Psoas muscle (tissue), 8 donors: ENCODE data around the gene COL23A1. TPM values are rescaled to one million over a fixed set of nuclear protein-coding genes. Genes with fewer than 3 reads are reported as not detected.

Experiments used
- ATAC-seq, 4 donors: fragments of 200-7000 bp; cut with Tn5 transposase; one replicate each; pipeline ENCODE4 v1.9.1; 2020; ENCODE audit warnings: moderate library complexity in 3 of 4, mild to moderate bottlenecking in 2 of 4
- DNase-seq, 2 donors: peaks; one replicate each; pipeline ENCODE4 v3.0.0-alpha.2; 2020
- H3K27ac ChIP-seq: fragments of 200-600 bp; one replicate; pipeline ENCODE4 v1.8.0; 2022
- H3K27me3 ChIP-seq, 3 donors: fragments of 200-600 bp in 1 of 3; one replicate each; pipeline versions ENCODE4 v1.6.1 to v1.8.0; 2013 to 2022; ENCODE audit warnings: low read length in 2 of 3, mild to moderate bottlenecking in 2 of 3, moderate library complexity in 1 of 3; ENCODE audit not compliant: insufficient read depth in 3 of 3
- H3K36me3 ChIP-seq, 2 donors: fragments of 200-600 bp in 1 of 2; one replicate each; pipeline versions ENCODE4 v1.6.1 to v1.8.0; 2013 to 2022; ENCODE audit warnings: low read depth in 1 of 2, mild to moderate bottlenecking in 1 of 2, moderate library complexity in 1 of 2; ENCODE audit not compliant: insufficient read depth in 1 of 2
- H3K4me1 ChIP-seq: fragments of 200-600 bp; one replicate; pipeline ENCODE4 v1.8.0; 2022
- H3K4me3 ChIP-seq: fragments of 200-600 bp; one replicate; pipeline ENCODE4 v1.8.0; 2022; ENCODE audit warnings: mild to moderate bottlenecking
- H3K9me3 ChIP-seq: fragments of 200-600 bp; one replicate; pipeline ENCODE4 v1.8.0; 2022
- CTCF ChIP-seq: fragments of 200-600 bp; IDR thresholded peaks from one replicate; pipeline ENCODE4 v1.8.0; 2022; ENCODE audit warnings: antibody characterized with exemption
- WGBS, 3 donors: extraction: QIAGEN DNeasy Blood & Tissue Kit; methylation state at CpG; one replicate each; pipeline versions ENCODE4 v1.1.6 to v1.1.7; 2013; 5-methylcytosine and 5-hydroxymethylcytosine counted together
- intact Hi-C, 2 donors: fragments of 100-400 bp; cut with DNase I; formaldehyde crosslinking; loops; one replicate each; pipeline versions ENCODE4 v1.11.0 to v1.14.2; 2022
- polyA plus RNA-seq, 3 donors: library from polyadenylated mRNA; stranded (reverse); fragments of 200-250 nt; gene quantifications; one replicate each; pipeline ENCODE4 v1.2.3, GENCODE V29; 2013
- total RNA-seq, 4 donors: library from RNA; stranded (reverse); fragmentation: NEBNext Ultra II Directional in 2 of 4; extraction: Animal tissue kit (Norgen Biotek cat#: 25700) in 2 of 4; gene quantifications; one replicate each; pipeline versions ENCODE4 v1.2.1 to v1.2.4, GENCODE V29; 2021 to 2023
- donor health status: healthy with polysubstance abuse.
- donor health status: DM: no; HTN: no; CAD: no; lungs with moderate emphysema.
- donor health status: Bipolar disorder and iron deficiency.
- donor health status: healthy.
- donor health status: DM: yes; HTN: yes; CAD: no.
- donor health status: DM: no; HTN: no; CAD: no.
- donor health status: DM: no; HTN: no; CAD: no.
- donor health status: DM: yes; HTN: yes; CAD: no.

COL23A1 gene
- total and polyA plus RNA-seq, 7 donors = 0.66 to 3.0 (median 1.2) TPM

DNA sequence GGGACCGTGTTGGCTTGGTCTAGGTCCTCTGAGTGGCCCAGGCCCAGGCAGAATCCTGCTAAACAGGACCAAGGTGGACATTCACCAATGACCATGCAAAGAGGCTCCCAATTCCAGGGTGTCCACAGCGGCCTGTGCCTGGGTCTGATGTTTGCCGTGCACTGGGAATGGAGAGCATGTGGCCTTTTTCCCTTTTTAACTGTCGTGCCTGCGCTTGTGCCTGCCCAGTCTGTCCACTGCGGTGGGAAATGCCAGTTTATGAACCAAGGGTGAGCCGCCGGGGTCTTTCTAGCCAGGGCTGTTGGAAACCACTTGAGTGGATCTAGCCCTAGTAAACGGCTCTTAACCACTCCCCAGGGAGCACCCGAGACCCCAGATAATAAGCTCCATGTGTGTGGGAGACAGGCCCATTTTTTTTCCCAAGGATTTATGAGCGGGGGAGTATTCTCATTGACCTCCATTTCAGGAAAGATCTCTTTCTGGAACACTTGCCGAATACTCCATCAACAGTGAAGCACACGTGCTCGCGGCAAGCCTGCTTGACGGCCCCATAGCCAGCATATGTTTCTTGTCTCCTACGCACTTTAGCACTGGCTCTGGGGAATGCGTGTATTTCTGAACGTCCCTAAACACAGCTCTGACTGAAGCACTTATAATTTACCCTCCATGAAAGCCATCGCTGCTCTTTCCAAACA, 264.4 kb downstream of the COL23A1 start:
- Histone ChIP-seq H3K27ac (no peak overlapping the region), H3K4me3 (no peak overlapping the region), H3K36me3 (no peaks in the 10 kb centered on the region), H3K27me3 (peaks cover 0 to 2% (median 0%) of the 10 kb centered on the region in 3 donors), H3K9me3 (no peaks in the 10 kb centered on the region), H3K4me1 (peaks cover under 1% of the 10 kb centered on the region)
- TF ChIP-seq CTCF = no peak
- ATAC-seq (no peak), DNase-seq (peak in 1 of 2 donors; percentile 30)
- WGBS, 3 donors = 54 to 64% (median 63%) methylated on average over 20 of the region's 20 CpGs
- intact Hi-C loops = no loop called here

- intact Hi-C loops = no loop called here
Measured at GRCh38 chr5:178325311-178325678, 264.9 kb downstream of the COL23A1 start.

GRCh38 chr5:178324481-178325310, 265.5 kb downstream of the COL23A1 start:
- H3K36me3 ChIP-seq = no peaks in the 10 kb centered on the region
- H3K4me3 ChIP-seq = no peak overlapping the region
- H3K27ac ChIP-seq = no peak overlapping the region
- intact Hi-C loops = no loop called here
- peaks cover 0 to 2% (median 0%) of the 10 kb centered on the region in 3 donors for H3K27me3 ChIP-seq
- H3K4me1 ChIP-seq = no peaks in the 10 kb centered on the region
- ATAC-seq (no peak), DNase-seq (peak in 1 of 2 donors; percentile 27)
- WGBS, 3 donors = 78 to 86% (median 81%) methylated on average over 31 of the region's 31 CpGs
- no peak for TF ChIP-seq CTCF
- H3K9me3 ChIP-seq = no peaks in the 10 kb centered on the region

More at GRCh38 chr5:178325311-178325678, 264.9 kb downstream of the COL23A1 start:
- ATAC-seq (no peak), DNase-seq (no peak)
- no peaks in the 10 kb centered on the region for H3K36me3 ChIP-seq
- H3K4me1 ChIP-seq = no peaks in the 10 kb centered on the region
- no peaks in the 10 kb centered on the region for H3K9me3 ChIP-seq
- 91 to 95% (median 95%) methylated on average over 6 of the region's 6 CpGs for WGBS, 3 donors
- H3K27me3 ChIP-seq = peaks cover 0 to 2% (median 0%) of the 10 kb centered on the region in 3 donors
- H3K4me3 ChIP-seq = no peak overlapping the region
- no peak for TF ChIP-seq CTCF
- no peak overlapping the region for H3K27ac ChIP-seq

GRCh38 chr5:178323961-178324360, 266.2 kb downstream of the COL23A1 start:
- H3K4me3 ChIP-seq = no peak overlapping the region
- WGBS, 3 donors = 74 to 81% (median 80%) methylated on average over 7 of the region's 7 CpGs
- TF ChIP-seq CTCF = no peak
- no peaks in the 10 kb centered on the region for H3K9me3 ChIP-seq
- H3K27ac ChIP-seq = no peak overlapping the region
- intact Hi-C loops = no loop called here
- peaks cover 0 to 2% (median 0%) of the 10 kb centered on the region in 3 donors for H3K27me3 ChIP-seq
- no peaks in the 10 kb centered on the region for H3K4me1 ChIP-seq
- no peaks in the 10 kb centered on the region for H3K36me3 ChIP-seq
- no peak for DNase-seq
- ATAC-seq = no peak
